ENCODE data around the gene ABCD1.
"Not testable (repeated sequence)": the region's sequence is repeated elsewhere in the genome, so short reads cannot be mapped to it uniquely, and the experiment has no call there.

The ABCD1 gene

GRCh38 chrX:153714256-153714655 lies 10.4 kb upstream of the ABCD1 start:
- DNase-seq, result no peak

GRCh38 chrX:153717445-153717844 lies 7.2 kb upstream of the ABCD1 start:
- DNase-seq, result no peak

- DNase-seq, result no peak
Measured at GRCh38 chrX:153719238-153719637, 5.4 kb upstream of the ABCD1 start.

- no peak for DNase-seq
Measured at GRCh38 chrX:153719701-153720100, 5.0 kb upstream of the ABCD1 start.

GRCh38 chrX:153722704-153723350 lies 1.8 kb upstream of the ABCD1 start:
- DNase-seq, result no peak

- DNase-seq, result no peak
Measured at GRCh38 chrX:153723351-153724251, 1.1 kb upstream of the ABCD1 start.

GRCh38 chrX:153725039-153725831 lies 579 bp downstream of the ABCD1 start:
- DNase-seq, result no peak

- no peak for DNase-seq
Measured at GRCh38 chrX:153725832-153726285, 1.2 kb downstream of the ABCD1 start.

- no peak for DNase-seq
Measured at GRCh38 chrX:153726286-153727122, 1.8 kb downstream of the ABCD1 start.

GRCh38 chrX:153727123-153727931 lies 2.7 kb downstream of the ABCD1 start:
- no peak for DNase-seq

GRCh38 chrX:153728095-153728494 lies 3.4 kb downstream of the ABCD1 start:
- DNase-seq, result no peak

- no peak for DNase-seq
Measured at GRCh38 chrX:153728951-153729631, 4.4 kb downstream of the ABCD1 start.

- not testable (repeated sequence) for DNase-seq
Measured at GRCh38 chrX:153730115-153730514, 5.5 kb downstream of the ABCD1 start.

GRCh38 chrX:153731117-153731844 lies 6.6 kb downstream of the ABCD1 start:
- DNase-seq, result no peak

GRCh38 chrX:153731845-153732215 lies 7.2 kb downstream of the ABCD1 start:
- DNase-seq, result no peak

GRCh38 chrX:153732401-153732800 lies 7.7 kb downstream of the ABCD1 start:
- no peak for DNase-seq

- no peak for DNase-seq
Measured at GRCh38 chrX:153733651-153734240, 9.1 kb downstream of the ABCD1 start.

- no peak for DNase-seq
Measured at GRCh38 chrX:153734871-153735270, 10.2 kb downstream of the ABCD1 start.

GRCh38 chrX:153735274-153735673 lies 10.6 kb downstream of the ABCD1 start:
- no peak for DNase-seq
